ENCODE results near the gene ENC1. TPM values are rescaled to one million over a fixed set of nuclear protein-coding genes. Genes with fewer than 3 reads are reported as not detected.
A peak's percentile ranks its signal among the peaks of the same experiment; 100 is the strongest.

Gene ENC1
- total RNA-seq, 1 donor from 2014 or later = 2.3 TPM

DNA sequence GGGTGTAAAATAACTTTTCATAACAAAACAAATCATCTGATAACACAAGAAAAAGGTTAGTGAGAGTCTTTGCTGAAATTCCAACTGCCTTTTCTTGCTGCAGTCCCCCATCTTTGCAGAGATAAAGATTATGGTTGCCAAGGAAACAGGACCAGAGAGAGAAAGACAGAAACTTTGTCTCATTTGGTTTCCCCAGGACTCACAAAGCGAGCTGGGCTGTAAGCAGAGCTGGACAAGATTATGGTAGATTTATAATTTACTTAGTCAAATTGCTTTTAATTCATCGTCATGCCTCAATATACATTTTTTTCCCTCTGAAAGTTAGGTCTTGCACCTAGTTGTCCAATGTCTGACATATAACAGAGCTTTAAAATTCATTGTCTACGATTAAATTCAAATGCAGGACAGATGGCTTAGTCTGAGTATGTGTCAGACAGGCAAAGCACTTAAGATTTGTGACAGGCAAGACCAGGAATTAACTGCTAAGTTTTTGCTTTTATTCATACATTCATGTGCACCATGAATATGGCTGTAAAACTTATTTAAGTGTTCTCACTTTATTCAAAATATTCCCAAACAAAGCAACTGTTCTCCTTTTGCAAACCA is 17.4 kb downstream of the ENC1 start:
- ATAC-seq (ENCODE audit: poor library complexity) (no peak), DNase-seq (no peak)

DNA sequence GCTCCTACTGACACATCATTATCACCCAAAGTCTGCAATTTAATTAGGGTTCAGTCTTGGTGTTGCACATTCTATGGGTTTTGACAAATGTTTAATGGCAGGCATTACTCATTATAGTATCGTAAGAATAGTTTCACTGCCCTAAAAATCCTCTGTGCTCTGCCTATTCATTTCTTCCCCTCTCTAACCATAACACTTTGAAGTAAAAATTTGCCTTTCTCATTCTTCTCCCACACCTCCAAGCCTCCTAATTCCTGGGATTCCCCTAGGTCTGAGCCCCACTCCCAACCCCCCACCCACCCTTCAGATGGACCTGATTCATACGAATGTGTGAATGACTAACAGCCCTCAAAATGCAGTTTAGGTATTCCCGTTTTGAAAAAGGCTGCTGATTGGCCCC is 18.4 kb downstream of the ENC1 start:
- ATAC-seq (ENCODE audit: poor library complexity) = no peak
- intact Hi-C loops (cut with DNase I) = no loop called here
- no peak for DNase-seq

More for the DNA sequence above, 17.4 kb downstream of the ENC1 start:
- intact Hi-C loops (cut with DNase I) = no loop called here

DNA sequence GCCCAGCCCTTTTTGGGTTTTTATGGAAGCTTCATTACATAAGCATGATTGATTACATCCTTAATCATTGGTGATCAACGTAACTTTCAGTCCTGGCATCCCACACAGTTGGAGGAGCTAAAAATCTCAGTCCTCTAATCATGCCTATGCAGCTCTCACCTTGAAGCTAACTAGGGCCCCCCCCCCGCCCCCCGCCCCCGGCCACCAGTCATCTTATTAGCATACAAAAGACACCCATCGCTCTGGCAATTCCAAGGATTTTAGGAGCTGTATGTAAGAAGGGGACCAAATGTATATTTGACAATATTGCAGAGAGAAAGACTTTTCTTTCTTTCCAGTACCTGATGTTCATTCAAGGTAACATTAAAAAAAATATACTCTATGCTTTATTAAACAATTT is 19.0 kb downstream of the ENC1 start:
- intact Hi-C loops (cut with DNase I) = no loop called here
- ATAC-seq (ENCODE audit: poor library complexity) (no peak), DNase-seq (no peak)

DNA sequence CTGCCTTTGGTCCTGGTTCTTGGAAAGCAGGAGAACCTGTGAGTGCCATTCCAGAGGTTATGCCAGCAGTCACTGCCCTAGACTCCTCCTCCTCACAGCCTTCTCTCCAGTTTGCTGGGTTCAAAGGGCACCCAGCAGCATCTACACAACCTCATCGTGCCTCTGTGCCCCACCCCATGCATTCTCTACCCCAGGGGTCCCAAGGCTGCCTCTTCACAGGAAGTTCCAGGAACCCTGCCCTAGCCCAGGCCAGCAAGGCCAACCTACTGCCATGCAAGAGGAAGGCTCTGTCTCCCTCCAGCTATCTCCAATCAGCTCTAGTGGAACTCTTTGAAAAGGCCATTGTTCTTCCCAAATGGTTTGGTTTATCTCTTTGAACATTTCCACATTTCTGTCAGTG is 21.2 kb downstream of the ENC1 start:
- intact Hi-C loops (cut with DNase I) = no loop called here
- no peak for DNase-seq
- no peak for ATAC-seq (ENCODE audit: poor library complexity)

DNA sequence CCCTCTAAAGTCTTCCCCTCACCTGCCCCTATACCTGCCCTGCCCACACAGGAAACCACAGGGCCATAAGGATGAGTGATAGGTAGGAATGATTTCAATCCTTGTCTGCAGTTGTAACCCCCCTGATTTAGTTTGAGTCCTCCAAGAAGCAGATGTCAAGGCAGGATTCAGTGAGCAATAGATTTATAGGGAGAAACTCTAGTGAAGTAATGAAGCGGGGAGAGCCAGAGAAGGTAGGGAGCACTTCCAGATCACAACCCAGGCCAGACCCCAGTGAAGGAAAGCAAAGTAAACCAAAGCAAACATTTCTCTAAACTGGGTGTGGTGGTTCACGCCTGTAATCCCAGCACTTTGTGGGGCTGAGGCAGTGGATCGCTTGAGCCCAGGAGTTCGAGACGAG is 22.4 kb downstream of the ENC1 start:
- DNase-seq (no peak), ATAC-seq (ENCODE audit: poor library complexity) (no peak)
- intact Hi-C loops (cut with DNase I) = no loop called here

DNA sequence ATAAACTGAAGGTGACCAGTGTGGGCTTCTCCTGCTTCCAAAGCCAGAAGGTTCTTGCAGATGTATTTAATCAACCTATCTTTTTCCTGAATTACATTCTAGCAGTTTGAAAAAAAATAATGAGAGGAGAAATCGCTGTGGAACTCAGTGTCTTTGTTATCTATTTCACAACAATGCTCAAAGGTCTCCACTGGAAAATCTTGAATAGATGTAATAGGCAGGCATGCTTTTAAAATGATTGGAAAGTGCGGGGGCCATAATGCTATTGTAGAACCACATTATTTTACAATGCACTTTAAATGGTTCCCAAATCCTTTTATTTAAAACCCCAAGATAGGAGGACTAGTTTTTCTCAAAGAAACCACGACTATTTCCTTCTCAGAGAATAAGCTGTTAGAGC is 23.3 kb downstream of the ENC1 start:
- intact Hi-C loops (cut with DNase I) = no loop called here
- ATAC-seq (ENCODE audit: poor library complexity) (no peak), DNase-seq (no peak)

DNA sequence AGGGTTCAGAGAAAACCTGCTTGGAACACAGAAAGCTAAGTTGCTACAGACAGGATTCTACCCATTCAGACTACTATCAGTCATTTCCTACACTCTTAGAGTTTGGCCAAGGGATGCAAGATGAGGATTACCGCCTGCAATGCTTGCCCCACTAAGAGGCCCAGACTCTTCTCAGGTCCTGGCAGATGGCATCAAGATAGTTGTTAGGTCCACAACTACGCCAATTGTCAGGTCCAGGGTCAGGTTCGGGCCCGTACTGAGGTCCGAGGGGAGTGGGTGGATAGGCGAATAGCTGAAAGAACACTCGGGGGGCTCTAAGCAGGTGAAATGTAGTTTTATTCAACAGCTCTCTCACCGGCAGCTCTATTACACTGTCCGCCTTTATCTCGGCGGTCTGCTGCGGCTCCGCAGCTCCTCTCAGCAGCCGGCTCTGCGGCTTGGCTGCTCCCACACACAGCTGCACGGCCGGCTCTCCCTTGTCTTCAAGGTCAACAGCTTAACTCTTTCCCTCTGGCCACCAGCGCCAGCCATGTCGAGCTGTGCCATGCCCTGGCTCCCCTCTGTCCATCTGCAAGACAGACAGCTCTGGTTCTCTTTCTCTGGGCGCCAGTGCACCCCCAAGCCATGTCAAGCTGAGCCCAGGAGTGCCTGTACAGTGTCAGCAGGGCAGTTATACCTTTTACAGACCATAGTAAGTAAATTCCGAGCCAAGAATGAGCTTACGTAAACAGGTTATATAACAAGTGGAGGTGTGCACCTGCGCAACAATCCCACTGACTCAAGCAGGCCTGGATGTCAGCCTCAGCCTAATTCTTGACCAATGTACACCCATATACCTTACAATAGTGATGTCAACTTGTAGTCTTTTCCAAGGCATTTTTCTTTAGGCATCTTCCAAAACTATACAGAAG is 24.0 kb downstream of the ENC1 start:
- DNase-seq = no peak
- ATAC-seq (ENCODE audit: poor library complexity) = no peak
- intact Hi-C loops (cut with DNase I) = no loop called here

DNA sequence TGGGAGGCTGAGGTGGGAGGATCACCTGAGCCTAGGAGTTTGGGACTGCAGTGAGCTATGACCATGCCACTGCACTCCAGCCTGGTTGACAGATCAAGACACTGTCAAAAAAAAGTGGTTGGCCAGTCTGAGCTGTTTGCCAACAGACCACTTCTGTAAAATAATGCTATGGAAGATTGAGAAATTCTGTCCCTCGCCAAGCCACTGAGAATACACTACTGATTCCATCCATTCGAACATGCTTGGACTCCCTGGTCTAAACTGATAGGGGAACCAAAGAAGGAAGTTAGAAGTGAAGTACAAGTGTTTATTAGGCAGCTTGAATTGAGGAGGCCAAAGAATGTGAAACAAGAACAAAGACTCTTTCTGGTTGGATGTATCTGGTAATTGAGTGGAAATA is 27.2 kb downstream of the ENC1 start:
- ATAC-seq (ENCODE audit: poor library complexity) (no peak), DNase-seq (no peak)
- intact Hi-C loops (cut with DNase I) = no loop called here

DNA sequence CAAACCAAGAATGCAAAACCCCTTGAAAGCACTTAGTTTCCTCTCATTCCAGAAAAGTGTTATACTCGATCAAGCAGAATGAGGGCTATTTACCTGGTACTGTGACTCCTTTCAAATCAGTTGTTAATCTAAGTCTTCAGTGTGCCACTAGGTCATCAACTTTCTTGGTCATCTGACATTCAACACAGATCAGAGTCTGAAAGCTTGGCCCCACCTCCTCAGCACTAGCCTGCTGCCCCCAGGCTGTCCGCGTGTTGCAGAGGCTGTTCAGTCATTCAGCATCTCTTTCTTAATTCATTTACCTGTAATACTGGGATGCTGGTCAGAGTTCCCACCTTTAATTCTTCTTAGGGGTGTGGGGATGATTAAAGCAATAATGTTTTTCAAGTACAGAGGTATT is 28.5 kb downstream of the ENC1 start:
- DNase-seq = no peak
- intact Hi-C loops (cut with DNase I) = no loop called here
- no peak for ATAC-seq (ENCODE audit: poor library complexity)

DNA sequence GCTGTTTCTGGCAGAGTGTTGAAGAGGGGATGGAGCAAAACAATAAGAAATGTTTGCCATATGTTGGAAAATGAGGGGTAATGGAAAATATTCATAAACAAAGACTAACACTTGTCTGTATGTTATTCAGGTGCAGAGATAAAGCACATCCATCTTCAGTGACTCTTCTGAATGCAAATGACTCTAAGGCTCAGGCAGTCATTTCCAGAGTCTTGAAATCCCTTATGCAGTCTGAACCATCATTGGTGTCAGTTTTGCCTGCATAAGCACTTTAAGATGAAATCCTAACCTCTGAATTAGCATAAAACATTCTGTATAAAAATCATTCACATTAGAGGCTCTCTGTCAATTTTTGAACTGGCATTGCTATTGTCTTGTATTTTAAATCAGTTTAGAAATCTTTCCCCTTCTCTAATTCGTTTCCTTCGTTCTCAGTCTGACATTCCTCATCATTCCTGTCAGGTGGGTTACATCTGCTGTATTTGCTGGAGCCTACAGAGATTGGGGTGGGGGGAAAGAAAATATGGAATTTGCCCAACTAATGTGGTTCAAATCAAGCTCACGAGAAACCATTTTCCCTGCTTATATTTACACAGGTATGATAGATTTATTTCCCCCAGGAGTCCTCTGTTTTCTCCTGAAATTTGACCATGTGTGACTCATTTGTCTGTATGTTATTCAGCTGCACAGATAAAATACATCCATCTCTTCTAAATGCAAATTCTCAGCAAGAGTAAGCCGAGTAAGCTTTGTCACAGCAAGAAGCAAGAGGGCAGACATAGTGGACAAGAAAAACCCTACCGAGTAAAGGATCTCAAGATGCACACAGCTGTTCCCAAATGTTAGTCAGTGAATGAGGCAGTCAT is 31.6 kb downstream of the ENC1 start:
- intact Hi-C loops (cut with DNase I) = no loop called here
- DNase-seq = no peak
- ATAC-seq (ENCODE audit: poor library complexity) = no peak

DNA sequence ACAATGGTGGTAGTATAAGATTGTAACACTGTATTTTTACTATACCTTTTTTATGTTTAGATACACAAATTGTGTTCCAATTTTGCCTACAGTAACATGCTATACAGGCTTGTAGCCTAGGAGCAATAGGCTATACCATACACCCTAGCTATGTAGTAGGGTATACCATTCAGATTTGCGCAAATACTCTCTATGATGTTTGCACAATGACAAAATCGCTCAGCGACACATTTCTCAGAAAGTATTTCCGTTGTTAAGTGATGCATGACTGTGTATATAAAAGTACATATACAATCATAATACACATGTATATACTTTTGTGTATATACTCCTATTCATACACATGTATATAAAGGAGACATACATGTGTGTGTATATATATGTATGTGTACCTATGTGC is 34.8 kb downstream of the ENC1 start:
- intact Hi-C loops (cut with DNase I) = no loop called here
- no peak for ATAC-seq (ENCODE audit: poor library complexity)
- no peak for DNase-seq

DNA sequence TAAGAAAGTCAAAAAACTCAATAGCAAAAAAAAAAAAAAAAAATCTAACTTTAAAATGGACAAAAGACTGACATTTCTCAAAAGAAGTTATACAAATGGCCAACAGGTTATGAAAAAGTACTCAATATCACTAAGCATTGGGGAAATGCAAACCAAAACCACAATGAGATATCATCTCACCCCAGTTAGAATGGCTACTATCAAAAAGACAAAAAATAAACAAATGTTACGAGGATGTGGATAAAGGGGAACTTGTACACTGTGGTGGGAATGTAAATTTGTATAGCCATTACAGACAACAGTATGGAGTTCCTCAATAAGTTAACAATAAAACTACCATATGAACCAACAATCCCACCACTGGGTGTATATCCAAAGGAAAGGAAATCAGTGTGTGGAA is 37.2 kb downstream of the ENC1 start:
- ATAC-seq (ENCODE audit: poor library complexity) (no peak), DNase-seq (no peak)
- intact Hi-C loops (cut with DNase I) = no loop called here

DNA sequence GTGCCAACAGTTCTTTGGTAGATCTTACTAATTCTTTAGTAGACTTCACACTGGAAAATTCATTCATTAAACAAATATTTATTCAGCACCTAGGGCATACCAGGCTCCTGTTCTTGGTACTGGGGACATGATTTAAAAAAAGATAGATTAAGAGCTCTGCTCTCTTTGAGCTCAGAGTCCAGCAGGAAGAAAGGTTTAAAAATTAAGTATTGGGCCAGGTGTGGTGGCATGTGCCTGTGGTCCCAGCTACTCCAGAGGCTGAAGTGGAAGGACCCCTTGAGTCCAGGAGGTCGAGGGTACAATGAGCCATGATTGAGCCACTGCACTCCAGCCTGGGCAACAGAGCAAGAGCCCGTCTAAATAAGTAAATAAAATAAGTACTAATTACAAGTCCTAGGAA is 41.4 kb downstream of the ENC1 start:
- intact Hi-C loops (cut with DNase I) = no loop called here
- no peak for ATAC-seq (ENCODE audit: poor library complexity)
- no peak for DNase-seq

DNA sequence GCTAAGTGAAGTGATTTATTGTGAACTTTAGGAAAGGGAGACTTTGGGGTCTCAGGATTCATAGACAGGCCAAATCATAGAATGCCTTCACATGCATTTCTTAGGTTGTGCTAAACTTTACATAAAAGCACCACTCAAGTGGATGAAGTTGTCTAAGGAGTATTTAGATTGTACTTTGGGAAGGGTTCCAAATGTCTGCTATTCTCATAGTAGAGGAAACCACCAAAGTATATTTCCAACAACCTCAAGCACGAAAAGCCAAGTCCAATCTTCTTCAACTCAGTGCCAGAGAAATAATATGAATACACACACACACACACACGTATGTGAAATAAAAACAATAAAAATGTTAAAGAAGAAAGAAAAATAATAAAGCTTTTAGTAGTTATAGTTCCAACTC is 41.8 kb downstream of the ENC1 start:
- intact Hi-C loops (cut with DNase I) = no loop called here
- ATAC-seq (ENCODE audit: poor library complexity) (no peak), DNase-seq (no peak)

DNA sequence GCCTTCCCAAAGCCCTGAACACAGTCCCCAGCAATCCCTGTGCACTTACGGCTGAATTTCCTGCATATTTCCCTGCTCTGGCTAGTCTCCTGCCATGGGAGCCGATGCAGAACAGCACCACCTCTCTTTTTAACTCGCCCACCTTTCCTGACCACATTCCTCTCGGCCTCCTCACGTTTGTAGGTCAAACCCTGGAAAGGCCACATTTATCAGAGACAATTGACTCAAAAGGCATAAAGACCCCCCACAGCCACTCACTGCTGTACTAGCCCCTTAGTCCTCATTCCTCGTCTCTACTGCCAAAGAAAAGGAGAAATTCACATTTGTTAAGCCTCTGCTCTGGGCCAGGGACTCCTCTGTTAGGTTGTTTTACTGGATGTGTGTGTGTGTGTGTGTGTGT is 43.6 kb downstream of the ENC1 start:
- no peak for DNase-seq
- intact Hi-C loops (cut with DNase I) = no loop called here
- ATAC-seq (ENCODE audit: poor library complexity) = no peak

DNA sequence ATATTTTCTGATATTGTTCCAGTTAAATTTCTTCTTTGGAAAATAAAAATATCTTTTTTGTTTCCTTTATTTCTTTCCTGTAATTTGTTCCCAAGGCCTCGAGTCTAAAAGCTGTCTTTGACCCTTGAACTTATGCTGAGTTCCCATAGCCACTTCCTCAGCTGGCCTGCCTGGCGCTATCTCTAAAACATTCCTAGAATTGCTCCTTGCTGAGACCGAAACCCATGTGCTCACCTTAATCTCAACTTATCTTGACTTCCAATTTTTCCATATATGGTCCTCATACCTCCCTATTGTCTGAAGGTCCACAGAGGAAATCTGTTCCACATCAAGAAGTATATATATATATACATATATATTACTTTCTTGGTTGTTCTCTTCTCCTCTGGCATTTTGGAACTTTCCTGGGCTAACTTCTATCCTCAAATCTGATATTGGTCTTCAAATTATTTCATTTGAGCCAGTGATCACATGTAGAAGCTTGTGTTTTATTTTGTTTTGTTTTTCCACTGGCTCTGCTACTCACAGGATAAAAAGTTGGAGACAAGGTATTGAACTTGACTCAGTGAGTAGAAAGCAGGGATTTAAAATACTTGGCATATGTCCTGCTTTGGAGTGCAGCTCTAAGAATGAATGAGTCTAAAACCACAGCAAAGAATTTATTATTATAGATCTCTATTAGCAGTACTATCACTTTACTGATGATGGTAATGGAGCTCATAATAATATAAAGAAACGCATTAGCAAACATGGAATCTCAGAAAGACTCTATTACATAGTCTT is 45.2 kb downstream of the ENC1 start:
- DNase-seq (no peak), ATAC-seq (ENCODE audit: poor library complexity) (peak; percentile 43)
- intact Hi-C loops (cut with DNase I) = no loop called here

DNA sequence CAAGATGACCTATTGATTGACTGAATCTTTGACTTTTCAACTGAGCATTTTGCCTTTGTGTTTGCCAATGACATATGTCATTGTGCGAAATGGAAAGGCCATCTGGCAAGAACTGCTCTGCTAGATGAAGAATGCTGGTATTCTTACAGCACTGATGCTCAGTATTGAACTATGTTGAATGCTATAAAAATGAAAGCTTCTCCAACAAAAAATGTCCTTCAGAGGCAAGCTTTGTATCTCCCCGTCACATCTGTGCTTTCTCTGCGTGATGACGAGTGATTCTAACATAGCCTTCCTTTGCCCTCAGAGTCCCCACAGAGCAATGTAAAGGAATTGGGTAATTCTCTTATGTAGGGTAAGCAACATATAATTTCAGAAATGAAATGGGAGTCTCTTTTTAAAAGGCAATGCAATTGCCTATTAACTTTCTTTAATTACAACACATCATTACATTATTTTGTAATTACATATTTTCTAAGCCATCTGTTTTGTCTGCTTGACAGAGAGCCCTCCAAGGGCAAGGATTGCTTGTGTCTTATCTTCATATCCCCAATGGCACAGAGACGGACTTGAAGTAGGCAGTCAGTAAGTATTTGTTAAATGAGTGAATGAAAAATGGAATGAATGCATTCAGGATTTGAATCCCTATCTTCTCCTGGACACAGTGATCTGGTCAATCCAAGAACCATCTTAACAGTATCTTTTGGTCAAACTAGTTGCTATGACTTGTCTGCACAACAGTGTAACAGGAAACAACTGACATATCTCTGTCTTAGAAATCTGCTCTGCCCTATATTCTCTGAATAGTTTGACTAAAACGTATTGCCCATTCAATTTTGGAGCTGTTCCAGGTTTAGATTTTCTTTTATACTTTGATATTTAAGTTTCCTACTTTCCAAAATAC is 46.1 kb downstream of the ENC1 start:
- no peak for ATAC-seq (ENCODE audit: poor library complexity)
- intact Hi-C loops (cut with DNase I) = no loop called here
- no peak for DNase-seq
